PC-3 (cell line): ENCODE results near the gene TESK2.

Experiments used
- CTCF ChIP-seq: fragments of 300-600 bp; sonication (generic); conservative IDR thresholded peaks from 2 replicates; pipeline ENCODE4 v1.5.1; 2017; ENCODE audit warnings: antibody characterized with exemption, low read depth, mild to moderate bottlenecking, low read length
- EZH2 ChIP-seq: fragments of 300-600 bp; sonication (generic); IDR thresholded peaks from one replicate; pipeline ENCODE4 v1.6.1; 2017; ENCODE audit warnings: antibody characterized with exemption, mild to moderate bottlenecking, low read length; ENCODE audit not compliant: unreplicated experiment

GRCh38 chr1:45306905-45307304 lies 184.1 kb downstream of the TESK2 start:
- no peak for TF ChIP-seq CTCF
- no peak for TF ChIP-seq EZH2
